HEK293 (cell line): ENCODE measurements around the gene SIDT2.
A peak's percentile ranks its signal among the peaks of the same experiment; 100 is the strongest.

Source experiments
- CTCF ChIA-PET: fragments of 350-600 bp; formaldehyde crosslinking; extraction: SDS; loops from one replicate; lab custom pipeline; 2021; ENCODE audit warnings: antibody characterized with exemption; lab: Yijun Ruan, JAX
- POLR2A ChIA-PET: fragments of 300-600 bp; formaldehyde crosslinking; extraction: SDS; loops from one replicate; lab custom pipeline; 2020; ENCODE audit warnings: antibody characterized with exemption, inconsistent platforms; lab: Yijun Ruan, JAX
- H3K27ac ChIP-seq: fragments of 200-500 bp; sonication (Bioruptor generic); 2 replicates; pipeline ENCODE4 v1.5.1; 2014; ENCODE audit warnings: low read depth, low read length, control low read depth, inconsistent platforms; ENCODE audit errors: extremely low read depth
- H3K36me3 ChIP-seq, 2 experiments: fragments of 200-500 bp in 1 of 2; sonication (Bioruptor generic) in 1 of 2; 1 replicate in 1 of 2; 2 replicates in 1 of 2; pipeline ENCODE4 v1.5.1; 2014 to 2017; ENCODE audit warnings: inconsistent platforms in 2 of 2, low read length in 2 of 2; ENCODE audit not compliant: control insufficient read depth in 2 of 2, insufficient read depth in 1 of 2
- H3K4me1 ChIP-seq: fragments of 200-500 bp; sonication (Bioruptor generic); 2 replicates; pipeline ENCODE4 v1.5.1; 2014; ENCODE audit warnings: mild to moderate bottlenecking, low read length, inconsistent platforms; ENCODE audit not compliant: control insufficient read depth, insufficient read depth
- H3K4me3 ChIP-seq: 2 replicates; pipeline ENCODE4 v1.5.1; 2011; ENCODE audit warnings: low read depth, mild to moderate bottlenecking, control low read depth, low read length, moderate library complexity
- H3K9me3 ChIP-seq: fragments of 200-500 bp; sonication (Bioruptor generic); 2 replicates; pipeline ENCODE4 v1.5.1; 2014; ENCODE audit warnings: low read depth, low read length, inconsistent platforms; ENCODE audit not compliant: control insufficient read depth, insufficient read depth
- FEZF1 ChIP-seq: fragments of 450-650 bp; formaldehyde crosslinking; IDR thresholded peaks from 2 replicates; pipeline ENCODE4 v1.5.1; 2016; ENCODE audit warnings: missing biosample characterization, missing genetic modification characterization
- GLI2 ChIP-seq: fragments of 450-650 bp; formaldehyde crosslinking; IDR thresholded peaks from 2 replicates; pipeline ENCODE4; 2017; ENCODE audit warnings: missing biosample characterization, missing genetic modification characterization, low read depth, borderline replicate concordance
- KLF1 ChIP-seq: fragments of 450-650 bp; formaldehyde crosslinking; IDR thresholded peaks from 2 replicates; pipeline ENCODE4 v1.5.1; 2016; ENCODE audit warnings: missing biosample characterization, missing genetic modification characterization
- KLF16 ChIP-seq: fragments of 450-650 bp; formaldehyde crosslinking; IDR thresholded peaks from 2 replicates; pipeline ENCODE4 v1.5.1; 2017; ENCODE audit warnings: missing biosample characterization, missing genetic modification characterization
- KLF9 ChIP-seq: fragments of 450-650 bp; formaldehyde crosslinking; IDR thresholded peaks from 2 replicates; pipeline ENCODE4 v1.5.1; 2016; ENCODE audit warnings: missing biosample characterization, missing genetic modification characterization, low read depth
- PRDM1 ChIP-seq: fragments of 450-650 bp; formaldehyde crosslinking; IDR thresholded peaks from 2 replicates; pipeline ENCODE4; 2016; ENCODE audit warnings: missing biosample characterization, missing genetic modification characterization
- SP2 ChIP-seq: fragments of 450-650 bp; formaldehyde crosslinking; IDR thresholded peaks from 2 replicates; pipeline ENCODE4 v1.5.1; 2016; ENCODE audit warnings: missing biosample characterization, missing genetic modification characterization
- SP7 ChIP-seq: fragments of 450-650 bp; formaldehyde crosslinking; IDR thresholded peaks from 2 replicates; pipeline ENCODE4 v1.5.1; 2016; ENCODE audit warnings: missing biosample characterization, missing genetic modification characterization
- WT1 ChIP-seq: fragments of 450-650 bp; formaldehyde crosslinking; IDR thresholded peaks from 2 replicates; pipeline ENCODE4 v1.5.1; 2016; ENCODE audit warnings: missing biosample characterization, missing genetic modification characterization
- ZBTB17 ChIP-seq: fragments of 450-650 bp; formaldehyde crosslinking; IDR thresholded peaks from 2 replicates; pipeline ENCODE4 v1.5.1; 2016; ENCODE audit warnings: missing biosample characterization, missing genetic modification characterization
- ZBTB48 ChIP-seq: fragments of 450-650 bp; formaldehyde crosslinking; IDR thresholded peaks from 2 replicates; pipeline ENCODE4 v1.5.1; 2016; ENCODE audit warnings: missing biosample characterization, missing genetic modification characterization
- ZNF248 ChIP-seq: fragments of 450-650 bp; formaldehyde crosslinking; IDR thresholded peaks from 2 replicates; pipeline ENCODE4 v1.5.1; 2017; ENCODE audit warnings: missing biosample characterization, missing genetic modification characterization
- ZNF404 ChIP-seq: fragments of 450-650 bp; formaldehyde crosslinking; IDR thresholded peaks from 2 replicates; pipeline ENCODE4 v1.5.1; 2017; ENCODE audit warnings: missing biosample characterization, missing genetic modification characterization
- ZNF426 ChIP-seq: fragments of 450-650 bp; formaldehyde crosslinking; IDR thresholded peaks from 2 replicates; pipeline ENCODE4 v1.5.1; 2017; ENCODE audit warnings: missing biosample characterization, missing genetic modification characterization, mild to moderate bottlenecking, inconsistent platforms, moderate library complexity
- ZNF558 ChIP-seq: fragments of 450-650 bp; formaldehyde crosslinking; IDR thresholded peaks from 2 replicates; pipeline ENCODE4 v1.5.1; 2016; ENCODE audit warnings: missing biosample characterization, missing genetic modification characterization
- ZNF561 ChIP-seq: fragments of 450-650 bp; IDR thresholded peaks from 2 replicates; pipeline ENCODE4 v1.5.1; 2018; ENCODE audit warnings: missing biosample characterization, missing genetic modification characterization, borderline replicate concordance
- ZNF664 ChIP-seq: fragments of 450-650 bp; formaldehyde crosslinking; IDR thresholded peaks from 2 replicates; pipeline ENCODE4 v1.5.1; 2016; ENCODE audit warnings: missing biosample characterization, missing genetic modification characterization
- ZNF747 ChIP-seq: fragments of 450-650 bp; formaldehyde crosslinking; IDR thresholded peaks from 2 replicates; pipeline ENCODE4 v1.5.1; 2016; ENCODE audit warnings: missing biosample characterization, missing genetic modification characterization
- TF ChIP-seq, protein P1 (sequence below): fragments of 450-650 bp; formaldehyde crosslinking; IDR thresholded peaks from 2 replicates; pipeline ENCODE4 v1.5.1; 2016; ENCODE audit warnings: missing biosample characterization, missing genetic modification characterization
- TF ChIP-seq, protein P2 (sequence below): fragments of 450-650 bp; formaldehyde crosslinking; optimal IDR thresholded peaks from 2 replicates; pipeline ENCODE3; 2016; ENCODE audit warnings: missing biosample characterization, mild to moderate bottlenecking, missing genetic modification characterization
- TF ChIP-seq, protein P3 (sequence below): fragments of 450-650 bp; formaldehyde crosslinking; IDR thresholded peaks from 2 replicates; pipeline ENCODE4 v1.5.1; 2017; ENCODE audit warnings: missing biosample characterization, missing genetic modification characterization
- TF ChIP-seq, protein P4 (sequence below): fragments of 450-650 bp; formaldehyde crosslinking; IDR thresholded peaks from 2 replicates; pipeline ENCODE4 v1.5.1; 2016; ENCODE audit warnings: missing biosample characterization, missing genetic modification characterization
- TF ChIP-seq, protein P5 (sequence below): fragments of 450-650 bp; IDR thresholded peaks from 2 replicates; pipeline ENCODE4 v1.5.1; 2018; ENCODE audit warnings: missing biosample characterization, mild to moderate bottlenecking, missing genetic modification characterization
- TF ChIP-seq, protein P6 (sequence below): fragments of 450-650 bp; formaldehyde crosslinking; IDR thresholded peaks from 2 replicates; pipeline ENCODE4 v1.5.1; 2016; ENCODE audit warnings: missing biosample characterization, missing genetic modification characterization, low read depth

The SIDT2 gene

DNA sequence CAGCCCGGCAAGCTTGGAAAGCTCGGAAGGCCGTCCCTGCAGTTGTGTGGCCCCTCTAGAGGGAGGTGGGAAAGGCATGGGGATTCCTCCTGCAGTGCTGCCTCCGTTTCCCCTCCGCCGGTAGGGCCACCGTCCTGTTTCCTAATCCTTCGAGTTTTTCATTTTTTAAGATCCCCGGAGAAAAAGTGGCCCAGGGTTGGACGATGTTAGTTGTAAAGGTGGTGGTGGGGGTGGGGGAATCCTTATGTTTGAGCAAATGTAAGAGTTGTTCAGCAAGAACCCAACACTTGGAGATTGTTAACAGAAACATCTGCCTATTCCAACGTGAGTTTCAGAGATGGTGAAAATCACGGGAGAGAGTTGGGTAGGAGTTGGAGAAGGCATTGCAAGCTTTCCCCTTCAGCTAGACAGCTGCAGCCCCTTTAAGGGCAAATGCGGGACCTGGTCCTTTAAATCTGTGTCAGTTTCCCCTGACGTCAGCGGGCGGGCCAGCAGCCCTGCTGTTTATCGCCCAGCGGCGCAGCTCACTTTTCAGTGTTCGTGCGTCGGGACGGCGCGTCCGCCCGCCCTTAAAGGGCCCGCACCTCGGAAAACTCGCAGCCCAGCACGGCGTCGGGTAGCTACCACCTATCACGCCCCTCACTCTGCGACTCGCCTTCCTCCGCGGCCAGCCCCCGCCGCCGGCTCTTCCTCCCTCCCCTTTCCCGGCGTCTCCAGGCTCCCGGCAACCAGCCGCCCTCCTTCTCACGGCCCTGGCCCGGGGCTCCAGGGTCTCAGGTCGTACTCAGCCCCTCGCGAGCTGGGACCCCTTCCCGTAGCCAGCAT, at the start of gene SIDT2:
TSS of gene SIDT2 (plus strand) at position 534 of the 825 bp plus-strand sequence. CDS start 521 bp downstream, outside the sequence.
- CTCF ChIA-PET: interaction anchor here (0.7 to 7.1 kb wide), 8 partner anchors 11 to 70 kb away, joined by 3 to 71 read pairs (median 4); partner anchors contain the start of gene PCSK7
- TF ChIP-seq, protein P1, sequence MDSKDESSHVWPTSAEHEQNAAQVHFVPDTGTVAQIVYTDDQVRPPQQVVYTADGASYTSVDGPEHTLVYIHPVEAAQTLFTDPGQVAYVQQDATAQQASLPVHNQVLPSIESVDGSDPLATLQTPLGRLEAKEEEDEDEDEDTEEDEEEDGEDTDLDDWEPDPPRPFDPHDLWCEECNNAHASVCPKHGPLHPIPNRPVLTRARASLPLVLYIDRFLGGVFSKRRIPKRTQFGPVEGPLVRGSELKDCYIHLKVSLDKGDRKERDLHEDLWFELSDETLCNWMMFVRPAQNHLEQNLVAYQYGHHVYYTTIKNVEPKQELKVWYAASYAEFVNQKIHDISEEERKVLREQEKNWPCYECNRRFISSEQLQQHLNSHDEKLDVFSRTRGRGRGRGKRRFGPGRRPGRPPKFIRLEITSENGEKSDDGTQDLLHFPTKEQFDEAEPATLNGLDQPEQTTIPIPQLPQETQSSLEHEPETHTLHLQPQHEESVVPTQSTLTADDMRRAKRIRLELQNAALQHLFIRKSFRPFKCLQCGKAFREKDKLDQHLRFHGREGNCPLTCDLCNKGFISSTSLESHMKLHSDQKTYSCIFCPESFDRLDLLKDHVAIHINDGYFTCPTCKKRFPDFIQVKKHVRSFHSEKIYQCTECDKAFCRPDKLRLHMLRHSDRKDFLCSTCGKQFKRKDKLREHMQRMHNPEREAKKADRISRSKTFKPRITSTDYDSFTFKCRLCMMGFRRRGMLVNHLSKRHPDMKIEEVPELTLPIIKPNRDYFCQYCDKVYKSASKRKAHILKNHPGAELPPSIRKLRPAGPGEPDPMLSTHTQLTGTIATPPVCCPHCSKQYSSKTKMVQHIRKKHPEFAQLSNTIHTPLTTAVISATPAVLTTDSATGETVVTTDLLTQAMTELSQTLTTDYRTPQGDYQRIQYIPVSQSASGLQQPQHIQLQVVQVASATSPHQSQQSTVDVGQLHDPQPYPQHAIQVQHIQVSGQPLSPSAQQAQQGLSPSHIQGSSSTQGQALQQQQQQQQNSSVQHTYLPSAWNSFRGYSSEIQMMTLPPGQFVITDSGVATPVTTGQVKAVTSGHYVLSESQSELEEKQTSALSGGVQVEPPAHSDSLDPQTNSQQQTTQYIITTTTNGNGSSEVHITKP (tag by site-specific recombination): peak; percentile 96
- no peak for TF ChIP-seq ZNF248 (tag by site-specific recombination)
- TF ChIP-seq ZNF664: no peak
- TF ChIP-seq PRDM1 (tag by site-specific recombination): peak; percentile 88
- peak; percentile 70 for TF ChIP-seq KLF1 (tag by site-specific recombination)
- TF ChIP-seq KLF16: peak; percentile 51; the same call in 1 of the 2 replicates
- TF ChIP-seq ZBTB48 (tag by site-specific recombination): peak; percentile 70
- TF ChIP-seq WT1: peak; percentile 65; the same call in 1 of the 2 replicates
- TF ChIP-seq KLF9: peak; percentile 71; the same call in 1 of the 2 replicates
- no peak for TF ChIP-seq ZNF558
- TF ChIP-seq, protein P2, sequence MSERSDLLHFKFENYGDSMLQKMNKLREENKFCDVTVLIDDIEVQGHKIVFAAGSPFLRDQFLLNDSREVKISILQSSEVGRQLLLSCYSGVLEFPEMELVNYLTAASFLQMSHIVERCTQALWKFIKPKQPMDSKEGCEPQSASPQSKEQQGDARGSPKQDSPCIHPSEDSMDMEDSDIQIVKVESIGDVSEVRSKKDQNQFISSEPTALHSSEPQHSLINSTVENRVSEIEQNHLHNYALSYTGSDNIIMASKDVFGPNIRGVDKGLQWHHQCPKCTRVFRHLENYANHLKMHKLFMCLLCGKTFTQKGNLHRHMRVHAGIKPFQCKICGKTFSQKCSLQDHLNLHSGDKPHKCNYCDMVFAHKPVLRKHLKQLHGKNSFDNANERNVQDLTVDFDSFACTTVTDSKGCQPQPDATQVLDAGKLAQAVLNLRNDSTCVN: peak; percentile 71
- TF ChIP-seq SP2: peak; percentile 91
- TF ChIP-seq ZNF747: no peak
- TF ChIP-seq ZNF426 (tag by site-specific recombination): no peak
- TF ChIP-seq, protein P3, sequence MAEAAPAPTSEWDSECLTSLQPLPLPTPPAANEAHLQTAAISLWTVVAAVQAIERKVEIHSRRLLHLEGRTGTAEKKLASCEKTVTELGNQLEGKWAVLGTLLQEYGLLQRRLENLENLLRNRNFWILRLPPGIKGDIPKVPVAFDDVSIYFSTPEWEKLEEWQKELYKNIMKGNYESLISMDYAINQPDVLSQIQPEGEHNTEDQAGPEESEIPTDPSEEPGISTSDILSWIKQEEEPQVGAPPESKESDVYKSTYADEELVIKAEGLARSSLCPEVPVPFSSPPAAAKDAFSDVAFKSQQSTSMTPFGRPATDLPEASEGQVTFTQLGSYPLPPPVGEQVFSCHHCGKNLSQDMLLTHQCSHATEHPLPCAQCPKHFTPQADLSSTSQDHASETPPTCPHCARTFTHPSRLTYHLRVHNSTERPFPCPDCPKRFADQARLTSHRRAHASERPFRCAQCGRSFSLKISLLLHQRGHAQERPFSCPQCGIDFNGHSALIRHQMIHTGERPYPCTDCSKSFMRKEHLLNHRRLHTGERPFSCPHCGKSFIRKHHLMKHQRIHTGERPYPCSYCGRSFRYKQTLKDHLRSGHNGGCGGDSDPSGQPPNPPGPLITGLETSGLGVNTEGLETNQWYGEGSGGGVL (tag by site-specific recombination): peak; percentile 18; the same call in 1 of the 2 replicates
- TF ChIP-seq FEZF1 (tag by site-specific recombination): peak; percentile 91
- peak; percentile 49; the same call in 1 of the 2 replicates for TF ChIP-seq ZNF561 (tag by site-specific recombination)
- TF ChIP-seq SP7 (tag by site-specific recombination): 0 out of 2 replicates have a peak, but pooled peaks have one; percentile 44
- TF ChIP-seq ZBTB17 (tag by site-specific recombination): peak; percentile 64
- no peak for TF ChIP-seq ZNF404
- TF ChIP-seq, protein P4, sequence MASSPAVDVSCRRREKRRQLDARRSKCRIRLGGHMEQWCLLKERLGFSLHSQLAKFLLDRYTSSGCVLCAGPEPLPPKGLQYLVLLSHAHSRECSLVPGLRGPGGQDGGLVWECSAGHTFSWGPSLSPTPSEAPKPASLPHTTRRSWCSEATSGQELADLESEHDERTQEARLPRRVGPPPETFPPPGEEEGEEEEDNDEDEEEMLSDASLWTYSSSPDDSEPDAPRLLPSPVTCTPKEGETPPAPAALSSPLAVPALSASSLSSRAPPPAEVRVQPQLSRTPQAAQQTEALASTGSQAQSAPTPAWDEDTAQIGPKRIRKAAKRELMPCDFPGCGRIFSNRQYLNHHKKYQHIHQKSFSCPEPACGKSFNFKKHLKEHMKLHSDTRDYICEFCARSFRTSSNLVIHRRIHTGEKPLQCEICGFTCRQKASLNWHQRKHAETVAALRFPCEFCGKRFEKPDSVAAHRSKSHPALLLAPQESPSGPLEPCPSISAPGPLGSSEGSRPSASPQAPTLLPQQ (tag by site-specific recombination): peak; percentile 94
- TF ChIP-seq GLI2 (tag by site-specific recombination): no peak
- TF ChIP-seq, protein P5, sequence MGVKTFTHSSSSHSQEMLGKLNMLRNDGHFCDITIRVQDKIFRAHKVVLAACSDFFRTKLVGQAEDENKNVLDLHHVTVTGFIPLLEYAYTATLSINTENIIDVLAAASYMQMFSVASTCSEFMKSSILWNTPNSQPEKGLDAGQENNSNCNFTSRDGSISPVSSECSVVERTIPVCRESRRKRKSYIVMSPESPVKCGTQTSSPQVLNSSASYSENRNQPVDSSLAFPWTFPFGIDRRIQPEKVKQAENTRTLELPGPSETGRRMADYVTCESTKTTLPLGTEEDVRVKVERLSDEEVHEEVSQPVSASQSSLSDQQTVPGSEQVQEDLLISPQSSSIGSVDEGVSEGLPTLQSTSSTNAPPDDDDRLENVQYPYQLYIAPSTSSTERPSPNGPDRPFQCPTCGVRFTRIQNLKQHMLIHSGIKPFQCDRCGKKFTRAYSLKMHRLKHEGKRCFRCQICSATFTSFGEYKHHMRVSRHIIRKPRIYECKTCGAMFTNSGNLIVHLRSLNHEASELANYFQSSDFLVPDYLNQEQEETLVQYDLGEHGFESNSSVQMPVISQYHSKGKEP (tag by site-specific recombination): 0 out of 2 replicates have a peak, but pooled peaks have one; percentile 17
- TF ChIP-seq, protein P6, sequence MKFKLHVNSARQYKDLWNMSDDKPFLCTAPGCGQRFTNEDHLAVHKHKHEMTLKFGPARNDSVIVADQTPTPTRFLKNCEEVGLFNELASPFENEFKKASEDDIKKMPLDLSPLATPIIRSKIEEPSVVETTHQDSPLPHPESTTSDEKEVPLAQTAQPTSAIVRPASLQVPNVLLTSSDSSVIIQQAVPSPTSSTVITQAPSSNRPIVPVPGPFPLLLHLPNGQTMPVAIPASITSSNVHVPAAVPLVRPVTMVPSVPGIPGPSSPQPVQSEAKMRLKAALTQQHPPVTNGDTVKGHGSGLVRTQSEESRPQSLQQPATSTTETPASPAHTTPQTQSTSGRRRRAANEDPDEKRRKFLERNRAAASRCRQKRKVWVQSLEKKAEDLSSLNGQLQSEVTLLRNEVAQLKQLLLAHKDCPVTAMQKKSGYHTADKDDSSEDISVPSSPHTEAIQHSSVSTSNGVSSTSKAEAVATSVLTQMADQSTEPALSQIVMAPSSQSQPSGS: peak; percentile 93

More for the DNA sequence above, at the start of gene SIDT2:
- Histone ChIP-seq H3K4me3 (peak within 1 kb of the TSS; percentile 63), H3K9me3 (no peaks in the 10 kb centered on the region), H3K36me3 (peaks cover 0 to 16% of the 10 kb centered on the region in 2 experiments; a peak in 1 of 3 replicates), H3K4me1 (no peaks in the 10 kb centered on the region), H3K27ac (peak within 1 kb of the TSS; percentile 33; the same call in 1 of the 2 replicates)
- POLR2A ChIA-PET: interaction anchor here (0.6 to 2.4 kb wide), 12 partner anchors 8 to 385 kb away, joined by 3 to 28 read pairs (median 4); partner anchors contain the start of genes PAFAH1B2 and TAGLN
